Heart right ventricle (tissue), 16 donors: ENCODE measurements around the gene CDC25A. TPM values are rescaled to one million over a fixed set of nuclear protein-coding genes. Genes with fewer than 3 reads are reported as not detected.
A peak's percentile ranks its signal among the peaks of the same experiment; 100 is the strongest.

Experiments
- ATAC-seq, 8 donors: fragments of 200-7000 bp; cut with Tn5 transposase; one replicate each; pipeline ENCODE4 v1.9.1; 2020; ENCODE audit warnings: mild to moderate bottlenecking in 8 of 8, moderate library complexity in 8 of 8, moderate number of reproducible peaks in 1 of 8
- DNase-seq, 2 donors: peaks; one replicate each; pipeline ENCODE4 v3.0.0-alpha.2; 2020
- H3K27ac ChIP-seq, 10 donors: fragments of 200-600 bp; sonication (generic) in 2 of 10; one replicate each; pipeline versions ENCODE4 v1.5.0 to v1.8.0; 2020 to 2022; ENCODE audit warnings: mild to moderate bottlenecking in 3 of 10
- H3K27me3 ChIP-seq, 7 donors: fragments of 200-600 bp; one replicate each; pipeline ENCODE4 v1.8.0; 2021 to 2022; ENCODE audit warnings: mild to moderate bottlenecking in 2 of 7
- H3K36me3 ChIP-seq, 9 donors: fragments of 200-600 bp; sonication (generic) in 1 of 9; one replicate each; pipeline versions ENCODE4 v1.5.0 to v1.8.0; 2020 to 2022; ENCODE audit warnings: mild to moderate bottlenecking in 2 of 9
- H3K4me1 ChIP-seq, 9 donors: fragments of 200-600 bp; sonication (generic) in 1 of 9; one replicate each; pipeline versions ENCODE4 v1.5.0 to v1.8.0; 2020 to 2022; ENCODE audit warnings: mild to moderate bottlenecking in 4 of 9
- H3K4me3 ChIP-seq, 10 donors: fragments of 200-600 bp; sonication (generic) in 2 of 10; one replicate each; pipeline versions ENCODE4 v1.5.0 to v1.8.0; 2020 to 2022; ENCODE audit warnings: mild to moderate bottlenecking in 7 of 10, moderate library complexity in 2 of 10
- H3K9me3 ChIP-seq, 11 donors: fragments of 200-600 bp in 10 of 11; sonication (generic) in 2 of 11; one replicate each; pipeline versions ENCODE4 v1.5.0 to v1.8.0; 2013 to 2022; ENCODE audit warnings: mild to moderate bottlenecking in 2 of 11, control low read depth in 1 of 11, moderate library complexity in 1 of 11
- CTCF ChIP-seq, 9 donors: fragments of 200-600 bp; sonication (generic) in 2 of 9; IDR thresholded peaks; one replicate each; pipeline versions ENCODE4 v1.5.0 to v1.8.0; 2021 to 2022; ENCODE audit warnings: antibody characterized with exemption in 9 of 9, mild to moderate bottlenecking in 5 of 9, moderate library complexity in 1 of 9
- WGBS, 2 donors: extraction: QIAGEN DNeasy Blood & Tissue Kit; methylation state at CpG; one replicate each; pipeline ENCODE4 v1.1.7; 2013; ENCODE audit warnings: inconsistent platforms in 1 of 2; 5-methylcytosine and 5-hydroxymethylcytosine counted together
- intact Hi-C, 10 donors: fragments of 100-400 bp; cut with DNase I; formaldehyde crosslinking; loops; one replicate each; pipeline versions ENCODE4 v1.11.1 to v1.14.2; 2022
- polyA plus RNA-seq, 2 donors: library from polyadenylated mRNA; stranded (reverse); fragments of 200-250 nt; gene quantifications; one replicate each; pipeline ENCODE4 v1.2.3, GENCODE V29; 2013
- total RNA-seq, 10 donors: library from RNA; stranded (reverse); fragmentation: NEBNext Ultra II Directional in 3 of 10; extraction: Animal tissue kit (Norgen Biotek cat#: 25700) in 3 of 10; gene quantifications; one replicate each; pipeline versions ENCODE4 v1.2.1 to v1.2.4, GENCODE V29; 2021 to 2023
- donor health status: Arrhythmogenic right ventricular cardiomyopathy.
- donor health status: ischemic (EF 13 %, LVEDD 7.1; RV severe dilation, severe dysfunction).
- donor health status: healthy with polysubstance abuse.
- donor health status: DM: no; HTN: yes; CAD: no.
- donor health status: DM: no; HTN: no; CAD: no.
- donor health status: ischemic (EF 25% LVEDD 6.9; RV normal size, moderate dysfunction).
- donor health status: ischemic (EF 25% LVEDD 5.7; RV mildly dilated, moderate dysfunction).
- donor health status: healthy.
- donor health status: DM: yes; HTN: yes; CAD: no.
- donor health status: Ischemic cardiomyopathy.
- donor health status: ischemic (EF 35%, LVEDD 5.7; RV mildly dilated, moderate dysfunction).
- donor health status: nonischemic (EF 11% LVEDD 7.7; RV severe dilation, severe dysfunction).
- donor health status: DM: yes; HTN: yes; CAD: no.
- donor health status: PGD.
- donor health status: ischemic (EF 29% LVEDD 5.4; RV normal size, mild dysfunction).
- donor health status: nonischemic (EF 23%, LVEDD 6.1; RV moderate dilation, normal function).

CDC25A gene
- total and polyA plus RNA-seq, 12 donors, result 0.20 to 3.2 (median 0.99) TPM

- peak in 7 of 8 donors; percentile 13 to 76 (median 45) for ATAC-seq
- Histone ChIP-seq H3K27me3 (no peaks in the 10 kb centered on the region), H3K9me3 (no peaks in the 10 kb centered on the region), H3K4me1 (peaks cover 0 to 18% (median 10%) of the 10 kb centered on the region in 9 donors), H3K4me3 (no peak overlapping the region), H3K36me3 (no peaks in the 10 kb centered on the region), H3K27ac (no peak overlapping the region)
- WGBS, 2 donors, result 54 to 65% methylated on average over 4 of the region's 4 CpGs
- intact Hi-C loops, result loop anchor here in 2 of 10 donors (1.0 to 5.0 kb wide), 2 partner anchors 204 to 205 kb away; no protein-coding TSS in a partner anchor
- TF ChIP-seq CTCF (IDR thresholded peaks at IDR 0.05), result no peak
- no peak for DNase-seq
Observed at GRCh38 chr3:48232232-48232631, 44.0 kb upstream of the CDC25A start.

- WGBS, 2 donors, result 35 to 55% methylated on average over 3 of the region's 3 CpGs
- Histone ChIP-seq H3K36me3 (no peaks in the 10 kb centered on the region), H3K4me3 (no peak overlapping the region), H3K9me3 (no peaks in the 10 kb centered on the region), H3K4me1 (peaks cover 0 to 18% (median under 1%) of the 10 kb centered on the region in 9 donors), H3K27ac (no peak overlapping the region), H3K27me3 (no peaks in the 10 kb centered on the region)
- intact Hi-C loops, result no loop called here
- ATAC-seq (no peak), DNase-seq (no peak)
- no peak for TF ChIP-seq CTCF (IDR thresholded peaks at IDR 0.05)
Observed at GRCh38 chr3:48226939-48227338, 38.7 kb upstream of the CDC25A start.

GRCh38 chr3:48225587-48225986 is 37.4 kb upstream of the CDC25A start:
- ATAC-seq, result no peak
- WGBS, 2 donors, result 83 to 85% methylated on average over 3 of the region's 3 CpGs

GRCh38 chr3:48222616-48223513 is 34.6 kb upstream of the CDC25A start, which contains the start of gene CAMP:
Gene CAMP (plus strand): TSS chr3:48223495. CDS start chr3:48223512, 17 bp downstream.
- ATAC-seq, result peak in 7 of 8 donors; percentile 46 to 63 (median 58)
- Histone ChIP-seq H3K9me3 (no peaks in the 10 kb centered on the region), H3K27me3 (no peaks in the 10 kb centered on the region), H3K36me3 (no peaks in the 10 kb centered on the region), H3K4me1 (peaks cover 0 to 32% (median 0%) of the 10 kb centered on the region in 9 donors), H3K4me3 (no peak within 1 kb of the TSS), H3K27ac (peak within 1 kb of the TSS in 1 of 10 donors; percentile 64)
- WGBS, 2 donors, result 87 to 90% methylated on average over 11 of the region's 11 CpGs
- peak in 1 of 2 donors; percentile 73 for DNase-seq
- intact Hi-C loops, result no loop called here
- TF ChIP-seq CTCF (IDR thresholded peaks at IDR 0.05), result no peak

More at GRCh38 chr3:48225587-48225986, 37.4 kb upstream of the CDC25A start:
- no peak for TF ChIP-seq CTCF (IDR thresholded peaks at IDR 0.05)
- Histone ChIP-seq H3K4me3 (no peak overlapping the region), H3K27me3 (no peaks in the 10 kb centered on the region), H3K4me1 (peaks cover 0 to 22% (median 0%) of the 10 kb centered on the region in 9 donors), H3K27ac (no peak overlapping the region), H3K9me3 (no peaks in the 10 kb centered on the region), H3K36me3 (no peaks in the 10 kb centered on the region)
- intact Hi-C loops, result no loop called here
- DNase-seq, result no peak
